ENCODE data around the gene RUNX2. TPM values are rescaled to one million over a fixed set of nuclear protein-coding genes. Genes with fewer than 3 reads are reported as not detected.

RUNX2 gene
- total RNA-seq, 4 donors from 2014 or later, result 1.4 to 40.4 (median 5.1) TPM

DNA sequence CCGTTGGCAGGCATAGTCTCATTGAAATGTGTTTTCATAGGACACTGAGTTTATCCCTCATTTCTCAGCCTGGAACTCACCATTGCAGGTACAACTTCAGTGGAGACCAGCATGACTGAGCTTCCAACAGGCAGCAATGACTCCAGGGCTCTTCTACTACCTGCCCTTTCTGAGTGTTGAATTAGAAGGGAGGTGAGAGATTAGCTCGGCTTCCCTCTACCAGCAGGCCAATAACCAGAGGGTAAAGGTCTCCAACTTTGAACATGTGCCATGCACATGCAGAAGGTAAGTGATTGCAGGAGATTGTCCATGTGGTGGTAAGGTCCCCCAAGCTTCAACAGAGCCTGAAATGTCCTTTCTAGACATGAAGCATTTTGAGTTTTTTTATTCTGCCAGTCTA is 283.4 kb downstream of the RUNX2 start:
- Histone ChIP-seq H3K27ac (peak overlapping the region in 1 of 4 donors; percentile 3), H3K9me3 (no peaks in the 10 kb centered on the region), H3K27me3 (no peaks in the 10 kb centered on the region), H3K4me3 (no peak overlapping the region), H3K4me1 (no peaks in the 10 kb centered on the region), H3K36me3 (no peaks in the 10 kb centered on the region)
- peak in 1 of 3 donors; percentile 50 for DNase-seq
- TF ChIP-seq, protein P1, sequence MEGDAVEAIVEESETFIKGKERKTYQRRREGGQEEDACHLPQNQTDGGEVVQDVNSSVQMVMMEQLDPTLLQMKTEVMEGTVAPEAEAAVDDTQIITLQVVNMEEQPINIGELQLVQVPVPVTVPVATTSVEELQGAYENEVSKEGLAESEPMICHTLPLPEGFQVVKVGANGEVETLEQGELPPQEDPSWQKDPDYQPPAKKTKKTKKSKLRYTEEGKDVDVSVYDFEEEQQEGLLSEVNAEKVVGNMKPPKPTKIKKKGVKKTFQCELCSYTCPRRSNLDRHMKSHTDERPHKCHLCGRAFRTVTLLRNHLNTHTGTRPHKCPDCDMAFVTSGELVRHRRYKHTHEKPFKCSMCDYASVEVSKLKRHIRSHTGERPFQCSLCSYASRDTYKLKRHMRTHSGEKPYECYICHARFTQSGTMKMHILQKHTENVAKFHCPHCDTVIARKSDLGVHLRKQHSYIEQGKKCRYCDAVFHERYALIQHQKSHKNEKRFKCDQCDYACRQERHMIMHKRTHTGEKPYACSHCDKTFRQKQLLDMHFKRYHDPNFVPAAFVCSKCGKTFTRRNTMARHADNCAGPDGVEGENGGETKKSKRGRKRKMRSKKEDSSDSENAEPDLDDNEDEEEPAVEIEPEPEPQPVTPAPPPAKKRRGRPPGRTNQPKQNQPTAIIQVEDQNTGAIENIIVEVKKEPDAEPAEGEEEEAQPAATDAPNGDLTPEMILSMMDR (IDR thresholded peaks at IDR 0.05), result no peak
- no peak for TF ChIP-seq POLR2A (IDR thresholded peaks at IDR 0.05)

DNA sequence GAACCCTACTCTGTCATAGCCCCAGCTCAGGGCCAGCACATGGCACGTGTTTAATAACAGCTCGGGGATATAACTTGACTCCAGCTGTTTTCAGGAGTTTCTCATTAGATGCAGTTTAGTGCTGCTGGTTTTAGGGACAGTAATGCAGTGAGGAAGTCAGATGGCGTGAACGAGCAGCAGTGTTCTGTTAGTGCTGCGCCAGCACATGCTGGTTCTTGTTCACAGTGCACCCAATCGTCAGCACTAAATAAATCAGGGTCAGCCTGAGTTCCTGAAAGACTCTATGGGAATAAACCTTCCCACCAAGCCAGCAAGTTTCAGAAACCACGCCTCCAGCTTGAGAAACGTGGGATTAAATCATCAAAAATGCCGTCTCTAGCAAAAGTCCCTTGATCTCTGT is 285.5 kb downstream of the RUNX2 start:
- DNase-seq, result peak in 1 of 3 donors; percentile 52
- no peak overlapping the region for H3K27ac ChIP-seq
- H3K4me1 ChIP-seq, result no peaks in the 10 kb centered on the region
- H3K9me3 ChIP-seq, result no peaks in the 10 kb centered on the region
- TF ChIP-seq, protein P1 (IDR thresholded peaks at IDR 0.05), result no peak
- no peak for TF ChIP-seq POLR2A (IDR thresholded peaks at IDR 0.05)
- H3K36me3 ChIP-seq, result no peaks in the 10 kb centered on the region
- no peaks in the 10 kb centered on the region for H3K27me3 ChIP-seq
- no peak overlapping the region for H3K4me3 ChIP-seq

DNA sequence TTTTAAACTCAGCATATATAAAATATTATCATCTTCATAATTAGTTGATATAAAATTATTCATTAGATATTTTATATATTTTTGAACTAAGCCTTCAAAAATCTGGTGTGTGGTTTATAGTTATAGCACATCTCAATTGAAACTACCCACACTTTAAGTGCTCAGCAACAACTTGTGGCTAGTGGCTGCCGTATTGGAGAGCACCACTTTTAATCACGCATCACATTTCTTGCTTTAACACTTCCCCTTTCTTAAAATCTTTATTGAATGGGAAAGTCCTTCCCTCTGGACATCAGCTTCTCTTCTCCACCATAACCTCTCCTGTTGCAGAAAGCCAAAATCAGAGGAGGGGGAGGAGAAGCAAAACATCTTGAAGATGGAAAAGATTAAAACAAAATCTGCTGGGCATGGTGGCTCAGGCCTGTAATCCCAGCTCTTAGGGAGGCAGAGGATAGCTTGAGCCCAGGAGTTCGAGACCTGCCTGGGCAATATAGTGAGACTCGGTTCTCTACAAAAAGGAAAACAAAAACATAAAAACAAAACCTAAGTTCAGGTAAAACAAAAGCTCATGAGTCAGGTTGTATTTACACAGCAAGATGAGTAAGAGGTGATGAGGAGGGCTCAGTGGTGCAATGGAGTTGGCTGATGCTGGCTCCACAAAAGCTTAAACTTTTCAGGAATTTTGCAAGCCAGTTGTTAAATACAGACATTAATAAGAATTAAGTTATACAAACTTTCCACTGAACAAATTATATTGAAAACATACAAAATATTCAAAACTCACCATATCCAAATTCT is 286.6 kb downstream of the RUNX2 start:
- Histone ChIP-seq H3K9me3 (no peaks in the 10 kb centered on the region), H3K27me3 (no peaks in the 10 kb centered on the region), H3K27ac (no peak overlapping the region), H3K4me3 (no peak overlapping the region), H3K36me3 (no peaks in the 10 kb centered on the region), H3K4me1 (no peaks in the 10 kb centered on the region)
- no peak for DNase-seq
- TF ChIP-seq POLR2A (IDR thresholded peaks at IDR 0.05), result no peak
- TF ChIP-seq, protein P1 (IDR thresholded peaks at IDR 0.05), result no peak

DNA sequence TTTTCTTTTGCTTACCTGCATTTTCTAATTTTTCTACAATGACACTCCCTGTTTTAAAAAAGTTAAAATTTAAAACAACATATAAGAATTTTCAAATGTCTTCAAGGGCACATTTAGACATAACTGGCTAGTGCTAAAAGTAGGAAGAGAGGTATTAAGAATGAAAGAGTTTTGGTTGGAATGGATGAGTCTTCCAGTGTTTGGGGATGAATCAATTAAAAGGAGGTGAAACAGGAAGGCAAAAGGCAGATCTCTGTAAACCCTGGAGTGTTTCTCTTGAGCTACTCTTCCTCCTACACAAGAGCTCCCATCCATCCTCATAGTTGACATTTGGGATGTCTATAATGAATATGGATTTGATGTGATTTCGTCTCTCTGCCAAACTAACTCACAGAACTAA is 288.1 kb downstream of the RUNX2 start:
- Histone ChIP-seq H3K27ac (no peak overlapping the region), H3K4me3 (no peak overlapping the region), H3K4me1 (no peaks in the 10 kb centered on the region), H3K36me3 (no peaks in the 10 kb centered on the region), H3K9me3 (no peaks in the 10 kb centered on the region), H3K27me3 (no peaks in the 10 kb centered on the region)
- no peak for DNase-seq
- TF ChIP-seq POLR2A (IDR thresholded peaks at IDR 0.05), result no peak
- TF ChIP-seq, protein P1 (IDR thresholded peaks at IDR 0.05), result no peak

DNA sequence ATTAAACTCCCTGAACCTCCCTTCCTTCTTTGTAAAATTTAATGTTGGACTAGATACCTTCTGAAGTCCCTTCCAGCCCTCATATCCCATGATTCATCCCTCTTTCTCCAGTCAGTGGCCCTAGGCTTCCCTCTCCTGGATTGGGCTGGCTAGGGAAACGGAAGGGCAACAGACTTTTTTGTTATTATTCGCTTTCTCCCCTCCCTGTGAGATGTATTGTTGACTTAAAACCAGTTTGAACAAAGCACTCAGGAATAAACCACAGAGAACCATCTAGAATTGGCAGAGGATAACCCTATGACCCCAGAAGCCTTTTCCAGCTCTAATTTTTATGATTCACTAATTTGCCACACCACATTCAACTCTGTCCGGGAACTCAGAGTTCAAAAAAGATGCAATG is 289.3 kb downstream of the RUNX2 start:
- Histone ChIP-seq H3K27ac (no peak overlapping the region), H3K9me3 (no peaks in the 10 kb centered on the region)
- no peak for TF ChIP-seq POLR2A (IDR thresholded peaks at IDR 0.05)
- TF ChIP-seq, protein P1 (IDR thresholded peaks at IDR 0.05), result no peak

More for the DNA sequence above, 289.3 kb downstream of the RUNX2 start:
- no peak for DNase-seq
- H3K27me3 ChIP-seq, result no peaks in the 10 kb centered on the region
- no peaks in the 10 kb centered on the region for H3K36me3 ChIP-seq
- H3K4me3 ChIP-seq, result no peak overlapping the region
- H3K4me1 ChIP-seq, result no peaks in the 10 kb centered on the region

All from Peyer's patch (tissue), 4 donors.